Skin of body (tissue), 2 donors: Measurements from ENCODE around the gene RPLP2. TPM values are rescaled to one million over a fixed set of nuclear protein-coding genes. Genes with fewer than 3 reads are reported as not detected.
A peak's percentile ranks its signal among the peaks of the same experiment; 100 is the strongest.

ENCODE experiments used
- DNase-seq: peaks from one replicate; lab custom pipeline; 2025; lab: John Stamatoyannopoulos, UW
- total RNA-seq: library from RNA; depleted of rRNA; stranded (reverse); fragments of >200 nt; gene quantifications from one replicate; pipeline ENCODE4 v1.2.3, GENCODE V29; 2014

The RPLP2 gene
- total RNA-seq, 1 donor from 2014 or later, result 391 TPM

- no peak for DNase-seq
These were observed 38.7 kb downstream of the RPLP2 start for GRCh38 chr11:848380-848931.

GRCh38 chr11:849104-849824 is 39.5 kb downstream of the RPLP2 start:
- peak; percentile 42 for DNase-seq

- no peak for DNase-seq
These were observed 40.4 kb downstream of the RPLP2 start for GRCh38 chr11:849951-850774.

- DNase-seq, result no peak
These were observed 41.3 kb downstream of the RPLP2 start for GRCh38 chr11:850775-851763.

- no peak for DNase-seq
These were observed 43.0 kb downstream of the RPLP2 start for GRCh38 chr11:852762-853161.

- DNase-seq, result no peak
These were observed 44.1 kb downstream of the RPLP2 start for GRCh38 chr11:853682-854448.

- DNase-seq, result no peak
These were observed 45.0 kb downstream of the RPLP2 start for GRCh38 chr11:854601-855329.

GRCh38 chr11:855330-855674 is 45.5 kb downstream of the RPLP2 start:
- DNase-seq, result no peak

GRCh38 chr11:855796-856195 is 46.0 kb downstream of the RPLP2 start:
- DNase-seq, result no peak

- DNase-seq, result no peak
These were observed 46.6 kb downstream of the RPLP2 start for GRCh38 chr11:856397-856796.

GRCh38 chr11:858053-858761 is 48.4 kb downstream of the RPLP2 start:
- DNase-seq, result no peak

GRCh38 chr11:858762-859339 is 49.1 kb downstream of the RPLP2 start:
- no peak for DNase-seq

GRCh38 chr11:859394-860131 is 49.8 kb downstream of the RPLP2 start:
- DNase-seq, result peak; percentile 37

GRCh38 chr11:860234-861104 is 50.7 kb downstream of the RPLP2 start:
- no peak for DNase-seq

- no peak for DNase-seq
These were observed 51.3 kb downstream of the RPLP2 start for GRCh38 chr11:861105-861479.

- no peak for DNase-seq
These were observed 52.4 kb downstream of the RPLP2 start for GRCh38 chr11:862081-862661.
